ENCODE measurements around the gene RYR3. TPM values are rescaled to one million over a fixed set of nuclear protein-coding genes. Genes with fewer than 3 reads are reported as not detected.
"Not testable (repeated sequence)": the region's sequence is repeated elsewhere in the genome, so short reads cannot be mapped to it uniquely, and the experiment has no call there.

The RYR3 gene
- total RNA-seq, 1 donor from 2014 or later = 0.32 TPM

DNA sequence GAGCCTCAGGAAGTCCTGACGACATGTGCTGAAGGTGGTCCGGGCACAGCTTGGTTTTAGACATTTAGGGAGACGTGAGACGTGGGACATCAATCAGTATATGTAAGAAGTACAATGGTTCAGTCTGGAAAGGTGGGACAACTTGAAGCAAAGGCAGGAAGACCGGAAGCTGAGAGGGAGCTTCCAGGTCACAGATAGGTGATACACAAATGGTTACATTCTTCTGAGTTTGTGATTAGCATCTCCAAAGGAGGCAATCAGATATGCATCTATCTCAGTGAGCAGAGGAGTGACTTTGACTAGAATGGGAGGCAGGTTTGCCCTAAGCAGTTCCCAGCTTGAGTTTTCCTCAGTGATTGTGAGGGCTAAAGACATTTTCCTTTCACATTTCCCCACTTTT, 282.1 kb downstream of the RYR3 start:
- Histone ChIP-seq H3K9me3 (no peaks in the 10 kb centered on the region), H3K27me3 (ENCODE audit: low read depth) (no peaks in the 10 kb centered on the region), H3K4me3 (no peak overlapping the region), H3K36me3 (no peaks in the 10 kb centered on the region), H3K27ac (no peak overlapping the region), H3K4me1 (no peaks in the 10 kb centered on the region)
- TF ChIP-seq, protein P1, sequence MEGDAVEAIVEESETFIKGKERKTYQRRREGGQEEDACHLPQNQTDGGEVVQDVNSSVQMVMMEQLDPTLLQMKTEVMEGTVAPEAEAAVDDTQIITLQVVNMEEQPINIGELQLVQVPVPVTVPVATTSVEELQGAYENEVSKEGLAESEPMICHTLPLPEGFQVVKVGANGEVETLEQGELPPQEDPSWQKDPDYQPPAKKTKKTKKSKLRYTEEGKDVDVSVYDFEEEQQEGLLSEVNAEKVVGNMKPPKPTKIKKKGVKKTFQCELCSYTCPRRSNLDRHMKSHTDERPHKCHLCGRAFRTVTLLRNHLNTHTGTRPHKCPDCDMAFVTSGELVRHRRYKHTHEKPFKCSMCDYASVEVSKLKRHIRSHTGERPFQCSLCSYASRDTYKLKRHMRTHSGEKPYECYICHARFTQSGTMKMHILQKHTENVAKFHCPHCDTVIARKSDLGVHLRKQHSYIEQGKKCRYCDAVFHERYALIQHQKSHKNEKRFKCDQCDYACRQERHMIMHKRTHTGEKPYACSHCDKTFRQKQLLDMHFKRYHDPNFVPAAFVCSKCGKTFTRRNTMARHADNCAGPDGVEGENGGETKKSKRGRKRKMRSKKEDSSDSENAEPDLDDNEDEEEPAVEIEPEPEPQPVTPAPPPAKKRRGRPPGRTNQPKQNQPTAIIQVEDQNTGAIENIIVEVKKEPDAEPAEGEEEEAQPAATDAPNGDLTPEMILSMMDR (IDR thresholded peaks at IDR 0.05) = no peak
- intact Hi-C loops (cut with DNase I) = no loop called here
- ATAC-seq (no peak), DNase-seq (no peak)

DNA sequence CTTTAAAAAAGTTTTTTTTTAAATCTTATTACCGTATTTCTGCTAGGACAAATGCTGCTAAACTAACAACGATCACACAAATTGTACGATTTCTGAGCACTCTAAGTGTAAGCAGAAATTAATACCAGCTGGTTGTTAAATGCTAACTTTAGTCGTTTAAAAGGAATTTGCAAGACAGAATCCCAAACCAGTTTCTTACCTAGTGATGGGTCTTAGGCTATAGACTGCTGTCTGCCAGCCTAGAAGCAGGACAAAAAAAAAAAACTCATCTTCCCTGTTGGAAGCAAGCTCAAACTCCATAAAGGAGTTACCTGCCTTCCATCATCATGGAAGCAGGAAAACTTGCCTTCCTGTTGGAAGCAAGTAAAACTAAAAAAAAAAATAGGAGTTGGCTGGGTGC, 287.6 kb downstream of the RYR3 start:
- H3K27ac ChIP-seq; intact Hi-C loops (cut with DNase I); DNase-seq; H3K36me3 ChIP-seq; H3K4me1 ChIP-seq; H3K4me3 ChIP-seq; ATAC-seq; H3K27me3 ChIP-seq (ENCODE audit: low read depth); H3K9me3 ChIP-seq: not testable (repeated sequence)

DNA sequence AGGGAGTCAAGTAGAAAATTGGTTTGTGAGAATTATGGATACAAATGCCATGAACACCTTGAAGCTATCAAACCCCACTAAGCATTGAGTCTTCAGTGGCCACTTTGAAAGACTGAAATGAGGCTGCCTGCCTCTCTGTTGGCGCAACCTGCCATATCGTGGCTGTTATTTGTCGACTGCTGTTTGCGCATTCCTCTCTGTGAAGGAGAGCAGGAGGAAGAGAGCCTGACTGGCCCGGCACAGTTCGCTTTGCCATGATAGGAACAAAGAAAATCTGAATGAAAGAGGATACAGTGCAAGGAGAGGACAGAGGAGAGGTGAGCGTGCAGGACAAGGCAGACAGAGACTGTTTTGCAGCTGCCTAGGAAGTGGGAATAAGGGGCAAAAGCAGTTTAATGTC, 289.4 kb downstream of the RYR3 start:
- H3K4me1 ChIP-seq = no peaks in the 10 kb centered on the region
- TF ChIP-seq, protein P1 (IDR thresholded peaks at IDR 0.05) = no peak
- no peak overlapping the region for H3K27ac ChIP-seq
- DNase-seq = no peak
- intact Hi-C loops (cut with DNase I) = no loop called here
- no peak overlapping the region for H3K4me3 ChIP-seq
- no peaks in the 10 kb centered on the region for H3K27me3 ChIP-seq (ENCODE audit: low read depth)
- H3K9me3 ChIP-seq = no peaks in the 10 kb centered on the region
- no peaks in the 10 kb centered on the region for H3K36me3 ChIP-seq
- no peak for ATAC-seq

DNA sequence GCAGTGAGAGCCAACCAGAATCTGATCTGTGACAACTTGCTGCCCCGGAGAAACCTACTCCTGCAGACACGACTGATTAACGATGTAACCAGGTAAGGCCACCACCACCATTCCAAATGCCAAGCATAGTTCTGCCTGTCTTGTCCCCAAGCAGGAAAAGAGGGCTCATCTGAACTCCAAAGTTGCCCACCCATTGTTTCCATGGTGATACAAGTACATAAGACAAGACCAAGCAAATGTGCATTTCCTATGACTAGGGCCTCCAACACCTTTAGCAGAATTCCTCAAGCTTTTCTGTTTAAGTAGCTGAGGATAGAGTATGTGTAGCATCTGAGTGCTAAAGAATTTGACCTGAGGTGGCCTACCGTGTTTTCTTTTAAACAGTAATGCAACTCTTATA, 290.7 kb downstream of the RYR3 start:
- Histone ChIP-seq H3K27me3 (ENCODE audit: low read depth) (no peaks in the 10 kb centered on the region), H3K4me3 (no peak overlapping the region), H3K4me1 (no peaks in the 10 kb centered on the region), H3K27ac (no peak overlapping the region), H3K9me3 (no peaks in the 10 kb centered on the region), H3K36me3 (no peaks in the 10 kb centered on the region)
- ATAC-seq (no peak), DNase-seq (no peak)
- TF ChIP-seq, protein P1 (IDR thresholded peaks at IDR 0.05) = no peak
- intact Hi-C loops (cut with DNase I) = no loop called here

DNA sequence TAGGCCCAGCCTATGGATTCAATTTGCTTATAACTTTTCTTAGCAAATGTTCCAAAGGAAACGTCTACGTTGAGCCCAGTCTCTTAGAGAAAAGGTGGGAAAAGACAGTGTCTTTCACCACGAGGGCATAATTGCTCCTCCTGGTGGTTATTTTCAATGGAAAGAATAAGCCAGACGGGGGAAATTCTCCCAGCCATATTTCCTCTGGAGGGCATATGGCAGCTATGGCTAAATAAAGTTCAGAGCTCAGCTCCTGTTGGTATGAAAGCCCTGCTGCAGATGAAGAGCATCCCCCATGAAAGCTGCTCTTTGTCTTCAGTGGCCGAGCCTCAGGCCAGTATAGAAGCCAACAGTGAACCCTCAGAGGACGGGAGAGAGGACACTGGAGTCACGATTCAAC, 297.9 kb downstream of the RYR3 start:
- no peaks in the 10 kb centered on the region for H3K9me3 ChIP-seq
- H3K36me3 ChIP-seq = no peaks in the 10 kb centered on the region
- H3K27me3 ChIP-seq (ENCODE audit: low read depth) = no peaks in the 10 kb centered on the region
- no peak for DNase-seq
- ATAC-seq = no peak
- intact Hi-C loops (cut with DNase I) = no loop called here
- H3K27ac ChIP-seq = no peak overlapping the region
- H3K4me1 ChIP-seq = no peaks in the 10 kb centered on the region
- H3K4me3 ChIP-seq = no peak overlapping the region
- TF ChIP-seq, protein P1 (IDR thresholded peaks at IDR 0.05) = no peak

DNA sequence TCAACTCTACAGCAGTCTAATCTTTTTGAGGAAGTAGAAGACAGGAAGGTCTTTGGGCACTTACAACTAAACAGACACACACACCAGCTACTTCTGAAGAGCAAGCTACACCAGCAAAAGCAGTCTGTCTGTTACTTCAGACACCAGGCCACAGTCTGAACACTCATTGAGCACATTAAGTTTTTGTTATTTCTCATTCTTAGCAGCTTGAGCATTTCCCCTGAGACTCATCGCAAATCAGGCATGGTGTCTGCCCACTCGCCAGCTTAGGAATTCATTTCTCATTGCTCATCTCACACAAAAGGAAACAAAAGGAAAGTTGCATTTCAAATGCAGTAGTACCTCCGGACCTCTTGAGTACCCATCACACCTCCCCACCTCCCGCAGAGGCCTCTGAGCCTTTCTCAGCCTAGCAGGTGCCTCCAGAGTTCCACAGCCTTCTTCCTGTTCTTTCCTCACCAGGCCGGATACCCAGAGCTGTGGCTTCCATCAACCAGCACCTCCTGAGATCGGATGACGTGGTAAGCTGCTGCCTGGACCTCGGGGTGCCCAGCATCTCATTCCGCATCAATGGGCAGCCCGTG, 302.0 kb downstream of the RYR3 start:
- intact Hi-C loops (cut with DNase I) = no loop called here
- Histone ChIP-seq H3K4me3 (no peak overlapping the region), H3K9me3 (no peaks in the 10 kb centered on the region), H3K27me3 (ENCODE audit: low read depth) (no peaks in the 10 kb centered on the region), H3K36me3 (no peaks in the 10 kb centered on the region), H3K27ac (no peak overlapping the region), H3K4me1 (no peaks in the 10 kb centered on the region)
- no peak for ATAC-seq
- no peak for DNase-seq
- TF ChIP-seq, protein P1 (IDR thresholded peaks at IDR 0.05) = no peak
